Measurements from ENCODE around the gene DPP10.

The DPP10 gene

GRCh38 chr2:115541814-115542213 lies 1099.4 kb downstream of the DPP10 start:
- FAIRE-seq: no peak

GRCh38 chr2:115542331-115542730 lies 1099.9 kb downstream of the DPP10 start:
- no peak for DNase-seq (ENCODE audit: low spot score)
- no peak for FAIRE-seq

More at GRCh38 chr2:115541814-115542213, 1099.4 kb downstream of the DPP10 start:
- DNase-seq (ENCODE audit: low spot score): no peak

- FAIRE-seq: no peak
- no peak for DNase-seq (ENCODE audit: low spot score)
These were observed 1100.6 kb downstream of the DPP10 start for GRCh38 chr2:115543024-115543423.

- FAIRE-seq: no peak
These were observed 1101.0 kb downstream of the DPP10 start for GRCh38 chr2:115543461-115543860.

GRCh38 chr2:115549611-115550130 lies 1107.2 kb downstream of the DPP10 start:
- DNase-seq (ENCODE audit: low spot score) (peak; percentile 30), FAIRE-seq (no peak)

More at GRCh38 chr2:115543461-115543860, 1101.0 kb downstream of the DPP10 start:
- no peak for DNase-seq (ENCODE audit: low spot score)

GRCh38 chr2:115552726-115553125 lies 1110.3 kb downstream of the DPP10 start:
- no peak for DNase-seq (ENCODE audit: low spot score)
- FAIRE-seq: no peak

- DNase-seq (ENCODE audit: low spot score) (no peak), FAIRE-seq (no peak)
These were observed 1111.7 kb downstream of the DPP10 start for GRCh38 chr2:115554153-115554552.

GRCh38 chr2:115558725-115559124 lies 1116.3 kb downstream of the DPP10 start:
- DNase-seq (ENCODE audit: low spot score) (no peak), FAIRE-seq (no peak)

- DNase-seq (ENCODE audit: low spot score): peak; percentile 27
- FAIRE-seq: no peak
These were observed 1118.2 kb downstream of the DPP10 start for GRCh38 chr2:115560666-115561065.

- DNase-seq (ENCODE audit: low spot score) (no peak), FAIRE-seq (no peak)
These were observed 1126.2 kb downstream of the DPP10 start for GRCh38 chr2:115568643-115569042.

- FAIRE-seq (no peak), DNase-seq (ENCODE audit: low spot score) (no peak)
These were observed 1127.1 kb downstream of the DPP10 start for GRCh38 chr2:115569547-115569946.

GRCh38 chr2:115572746-115573145 lies 1130.3 kb downstream of the DPP10 start:
- FAIRE-seq (no peak), DNase-seq (ENCODE audit: low spot score) (no peak)

GRCh38 chr2:115573756-115574155 lies 1131.3 kb downstream of the DPP10 start:
- FAIRE-seq (no peak), DNase-seq (ENCODE audit: low spot score) (no peak)

- no peak for FAIRE-seq
- no peak for DNase-seq (ENCODE audit: low spot score)
These were observed 1132.2 kb downstream of the DPP10 start for GRCh38 chr2:115574667-115575066.

GRCh38 chr2:115580784-115581183 lies 1138.3 kb downstream of the DPP10 start:
- DNase-seq (ENCODE audit: low spot score) (no peak), FAIRE-seq (no peak)

- DNase-seq (ENCODE audit: low spot score) (no peak), FAIRE-seq (no peak)
These were observed 1142.1 kb downstream of the DPP10 start for GRCh38 chr2:115584507-115584906.

- FAIRE-seq: no peak
- no peak for DNase-seq (ENCODE audit: low spot score)
These were observed 1154.4 kb downstream of the DPP10 start for GRCh38 chr2:115596659-115597375.

- no peak for FAIRE-seq
- no peak for DNase-seq (ENCODE audit: low spot score)
These were observed 1160.8 kb downstream of the DPP10 start for GRCh38 chr2:115603285-115603684.

- FAIRE-seq: no peak
- DNase-seq (ENCODE audit: low spot score): no peak
These were observed 1163.9 kb downstream of the DPP10 start for GRCh38 chr2:115606350-115606749.

GRCh38 chr2:115609978-115610377 lies 1167.5 kb downstream of the DPP10 start:
- DNase-seq (ENCODE audit: low spot score) (peak; percentile 5), FAIRE-seq (no peak)

GRCh38 chr2:115610888-115611287 lies 1168.4 kb downstream of the DPP10 start:
- FAIRE-seq: no peak
- DNase-seq (ENCODE audit: low spot score): no peak

GRCh38 chr2:115624332-115624731 lies 1181.9 kb downstream of the DPP10 start:
- DNase-seq (ENCODE audit: low spot score) (no peak), FAIRE-seq (peak; percentile 30)

- DNase-seq (ENCODE audit: low spot score) (no peak), FAIRE-seq (no peak)
These were observed 1192.1 kb downstream of the DPP10 start for GRCh38 chr2:115634578-115634977.
